GM19240 (cell line): ENCODE data around the gene FGF14.

Source experiments
- DNase-seq: peaks from one replicate; pipeline ENCODE4 v3.0.0; 2011; ENCODE audit warnings: low spot score; ENCODE audit not compliant: insufficient read length

FGF14 gene

GRCh38 chr13:102311419-102311796, 90.4 kb downstream of the FGF14 start:
- DNase-seq: no peak

GRCh38 chr13:102310691-102311418, 91.0 kb downstream of the FGF14 start:
- no peak for DNase-seq

GRCh38 chr13:102309110-102309509, 92.7 kb downstream of the FGF14 start:
- DNase-seq: no peak

- DNase-seq: no peak
Observed at GRCh38 chr13:102302534-102302933, 99.3 kb downstream of the FGF14 start.

- DNase-seq: no peak
Observed at GRCh38 chr13:102300379-102300778, 101.5 kb downstream of the FGF14 start.

GRCh38 chr13:102299366-102299765, 102.5 kb downstream of the FGF14 start:
- no peak for DNase-seq

- no peak for DNase-seq
Observed at GRCh38 chr13:102298051-102298450, 103.8 kb downstream of the FGF14 start.

GRCh38 chr13:102295316-102296048, 106.4 kb downstream of the FGF14 start:
- DNase-seq: no peak

- DNase-seq: no peak
Observed at GRCh38 chr13:102294407-102295018, 107.3 kb downstream of the FGF14 start.

- DNase-seq: no peak
Observed at GRCh38 chr13:102293723-102294122, 108.1 kb downstream of the FGF14 start.

GRCh38 chr13:102291587-102292218, 110.1 kb downstream of the FGF14 start:
- no peak for DNase-seq

GRCh38 chr13:102289606-102290005, 112.2 kb downstream of the FGF14 start:
- DNase-seq: no peak

GRCh38 chr13:102286326-102286725, 115.5 kb downstream of the FGF14 start:
- DNase-seq: no peak

- no peak for DNase-seq
Observed at GRCh38 chr13:102280366-102280765, 121.5 kb downstream of the FGF14 start.

GRCh38 chr13:102277286-102277685, 124.6 kb downstream of the FGF14 start:
- no peak for DNase-seq

- no peak for DNase-seq
Observed at GRCh38 chr13:102276404-102276803, 125.4 kb downstream of the FGF14 start.

GRCh38 chr13:102275969-102276368, 125.9 kb downstream of the FGF14 start:
- DNase-seq: no peak

GRCh38 chr13:102273111-102273510, 128.7 kb downstream of the FGF14 start:
- DNase-seq: no peak

- no peak for DNase-seq
Observed at GRCh38 chr13:102267191-102267590, 134.7 kb downstream of the FGF14 start.

GRCh38 chr13:102261809-102262208, 140.0 kb downstream of the FGF14 start:
- DNase-seq: no peak

GRCh38 chr13:102261316-102261715, 140.5 kb downstream of the FGF14 start:
- no peak for DNase-seq

- no peak for DNase-seq
Observed at GRCh38 chr13:102260256-102260655, 141.6 kb downstream of the FGF14 start.
